IMR-90 (cell line): Measurements from ENCODE around the gene TAGLN3. TPM values are rescaled to one million over a fixed set of nuclear protein-coding genes. Genes with fewer than 3 reads are reported as not detected.
A peak's percentile ranks its signal among the peaks of the same experiment; 100 is the strongest.

ENCODE experiments used
- ATAC-seq: fragments of 200-7000 bp; cut with Tn5 transposase; 2 replicates; pipeline ENCODE4 v1.9.1; 2020; ENCODE audit warnings: low read depth, mild to moderate bottlenecking, moderate library complexity
- BruUV-seq: library from RNA; stranded (reverse); fragments of 400-500 nt; replicated peaks from 2 replicates; lab custom pipeline; 2021; lab: Mats Ljungman, UMichigan
- CTCF ChIA-PET: fragments of 300-600 bp; formaldehyde crosslinking; extraction: SDS; loops from one replicate; lab custom pipeline; 2021; ENCODE audit warnings: antibody characterized with exemption; lab: Yijun Ruan, JAX
- POLR2A ChIA-PET: fragments of 300-600 bp; sonication (Branson Sonifier 250); formaldehyde crosslinking; loops from one replicate; lab custom pipeline; 2022; ENCODE audit warnings: antibody characterized with exemption; ENCODE audit not compliant: unreplicated experiment; lab: Charles Lee
- DNase-seq: peaks from one replicate; pipeline ENCODE4 v3.0.0; 2013
- H2AFZ ChIP-seq: replicated peaks from 2 replicates; pipeline ENCODE3; 2013; ENCODE audit warnings: low read length, mild to moderate bottlenecking; ENCODE audit not compliant: poor library complexity
- H2AK5ac ChIP-seq: 2 replicates; pipeline ENCODE4 v1.6.1; 2013; ENCODE audit warnings: low read depth, low read length, inconsistent platforms
- H2AK9ac ChIP-seq: replicated peaks from 2 replicates; pipeline ENCODE3; 2013; ENCODE audit warnings: mild to moderate bottlenecking, low read depth, low read length, moderate library complexity; ENCODE audit not compliant: poor library complexity
- H2BK120ac ChIP-seq: 2 replicates; pipeline ENCODE4 v1.6.1; 2013; ENCODE audit warnings: low read depth, low read length, inconsistent platforms
- H2BK15ac ChIP-seq: 3 replicates; pipeline ENCODE4 v1.6.1; 2013; ENCODE audit warnings: low read depth, low read length, inconsistent platforms
- H2BK20ac ChIP-seq: 2 replicates; pipeline ENCODE4 v1.6.1; 2013; ENCODE audit warnings: low read depth, mild to moderate bottlenecking, inconsistent platforms, low read length, moderate library complexity
- H2BK5ac ChIP-seq: 2 replicates; pipeline ENCODE4 v1.6.1; 2013; ENCODE audit warnings: mild to moderate bottlenecking, low read depth, low read length, inconsistent platforms; ENCODE audit not compliant: poor library complexity, severe bottlenecking
- H3K14ac ChIP-seq: replicated peaks from 2 replicates; pipeline ENCODE4 v1.6.1; 2013; ENCODE audit warnings: low read depth, low read length, inconsistent platforms
- H3K18ac ChIP-seq: 2 replicates; pipeline ENCODE4 v1.6.1; 2013; ENCODE audit warnings: low read depth, low read length, control low read depth
- H3K23ac ChIP-seq: 2 replicates; pipeline ENCODE4 v1.6.1; 2013; ENCODE audit warnings: low read depth, low read length, inconsistent platforms
- H3K27ac ChIP-seq: 2 replicates; pipeline ENCODE4 v1.5.1; 2013; ENCODE audit warnings: mild to moderate bottlenecking, control low read depth, low read length; ENCODE audit not compliant: insufficient read depth
- H3K27me3 ChIP-seq: 2 replicates; pipeline ENCODE4 v1.6.1; 2013; ENCODE audit warnings: low read length; ENCODE audit not compliant: control insufficient read depth, insufficient read depth
- H3K36me3 ChIP-seq: 2 replicates; pipeline ENCODE4 v1.6.1; 2013; ENCODE audit warnings: low read length, mixed read lengths; ENCODE audit not compliant: control insufficient read depth, insufficient read depth
- H3K4ac ChIP-seq: 2 replicates; pipeline ENCODE4 v1.6.1; 2013; ENCODE audit warnings: low read depth, low read length, inconsistent platforms
- H3K4me1 ChIP-seq: 2 replicates; pipeline ENCODE4 v1.6.1; 2013; ENCODE audit warnings: low read length, mixed read lengths; ENCODE audit not compliant: control insufficient read depth, insufficient read depth
- H3K4me2 ChIP-seq: 2 replicates; pipeline ENCODE4 v1.6.1; 2013; ENCODE audit warnings: low read depth, mild to moderate bottlenecking, control low read depth, low read length, moderate library complexity
- H3K4me3 ChIP-seq: 2 replicates; pipeline ENCODE4 v1.5.1; 2013; ENCODE audit warnings: low read depth, mild to moderate bottlenecking, control low read depth, low read length, moderate library complexity; ENCODE audit not compliant: insufficient read depth
- H3K56ac ChIP-seq: 2 replicates; pipeline ENCODE4 v1.6.1; 2013; ENCODE audit warnings: low read length, inconsistent platforms; ENCODE audit not compliant: insufficient read depth; ENCODE audit errors: extremely low read depth
- H3K79me1 ChIP-seq, 2 experiments: 2 replicates each; pipeline ENCODE4 v1.6.1; 2013; ENCODE audit warnings: low read length in 2 of 2, inconsistent platforms in 1 of 2, low read depth in 1 of 2
- H3K9ac ChIP-seq: 2 replicates; pipeline ENCODE4 v1.6.1; 2013; ENCODE audit warnings: low read depth, low read length, control low read depth
- H3K9me1 ChIP-seq: 2 replicates; pipeline ENCODE4 v1.6.1; 2013; ENCODE audit warnings: low read length, inconsistent platforms; ENCODE audit not compliant: insufficient read depth
- H3K9me3 ChIP-seq: 2 replicates; pipeline ENCODE4 v1.6.1; 2013; ENCODE audit warnings: low read length; ENCODE audit not compliant: control insufficient read depth, insufficient read depth
- H4K20me1 ChIP-seq: 2 replicates; pipeline ENCODE4 v1.6.1; 2013; ENCODE audit warnings: low read length, inconsistent platforms; ENCODE audit not compliant: insufficient read depth
- H4K5ac ChIP-seq: 2 replicates; pipeline ENCODE4 v1.6.1; 2013; ENCODE audit warnings: mild to moderate bottlenecking, low read depth, low read length, control low read depth
- H4K8ac ChIP-seq, 2 experiments: 2 replicates each; pipeline ENCODE4 v1.6.1; 2013; ENCODE audit warnings: low read depth in 2 of 2, low read length in 2 of 2, control low read depth in 1 of 2, inconsistent platforms in 1 of 2
- H4K91ac ChIP-seq: 2 replicates; pipeline ENCODE4 v1.6.1; 2013; ENCODE audit warnings: low read depth, low read length, inconsistent platforms; ENCODE audit not compliant: insufficient read depth
- BHLHE40 ChIP-seq: fragments of 150-350 bp; IDR thresholded peaks from 2 replicates; pipeline ENCODE4 v1.6.1; 2016; ENCODE audit warnings: mild to moderate bottlenecking, low read depth, low read length
- CEBPB ChIP-seq: IDR thresholded peaks from 2 replicates; pipeline ENCODE4 v1.6.1; 2012; ENCODE audit warnings: low read depth, low read length, improper control_type of control experiment
- CHD1 ChIP-seq: IDR thresholded peaks from 2 replicates; pipeline ENCODE4 v1.6.1; 2012; ENCODE audit warnings: low read depth, low read length, improper control_type of control experiment
- CTCF ChIP-seq: conservative IDR thresholded peaks from 2 replicates; pipeline ENCODE4 v1.5.1; 2012; ENCODE audit warnings: mild to moderate bottlenecking, low read depth, low read length, improper control_type of control experiment
- ELK1 ChIP-seq: fragments of 150-350 bp; IDR thresholded peaks from 2 replicates; pipeline ENCODE4 v1.6.1; 2016; ENCODE audit warnings: low read depth, mild to moderate bottlenecking, low read length, moderate library complexity, borderline replicate concordance
- FOS ChIP-seq: fragments of 150-350 bp; IDR thresholded peaks from 2 replicates; pipeline ENCODE4 v1.6.1; 2016; ENCODE audit warnings: low read depth, low read length
- MAFK ChIP-seq: IDR thresholded peaks from 2 replicates; pipeline ENCODE4 v1.6.1; 2012; ENCODE audit warnings: low read depth, low read length, improper control_type of control experiment
- MAZ ChIP-seq: IDR thresholded peaks from 2 replicates; pipeline ENCODE4 v1.6.1; 2012; ENCODE audit warnings: low read depth, mild to moderate bottlenecking, low read length, improper control_type of control experiment, moderate library complexity, borderline replicate concordance
- MXI1 ChIP-seq: IDR thresholded peaks from 2 replicates; pipeline ENCODE4 v1.6.1; 2012; ENCODE audit warnings: low read depth, mild to moderate bottlenecking, low read length, moderate library complexity, borderline replicate concordance
- NFE2L2 ChIP-seq: fragments of 150-350 bp; IDR thresholded peaks from 2 replicates; pipeline ENCODE4 v1.6.1; 2016; ENCODE audit warnings: low read depth, mild to moderate bottlenecking, low read length
- POLR2A ChIP-seq: IDR thresholded peaks from 2 replicates; pipeline ENCODE4 v1.6.1; 2012; ENCODE audit warnings: mild to moderate bottlenecking, low read depth, low read length
- RAD21 ChIP-seq: IDR thresholded peaks from 2 replicates; pipeline ENCODE4 v1.6.1; 2012; ENCODE audit warnings: low read length, improper control_type of control experiment
- RCOR1 ChIP-seq: IDR thresholded peaks from 2 replicates; pipeline ENCODE4 v1.6.1; 2012; ENCODE audit warnings: mild to moderate bottlenecking, low read length, improper control_type of control experiment; ENCODE audit not compliant: insufficient replicate concordance
- RFX5 ChIP-seq: IDR thresholded peaks from 2 replicates; pipeline ENCODE4 v1.8.0; 2012; ENCODE audit warnings: low read depth, mild to moderate bottlenecking, low read length, moderate library complexity
- SMC3 ChIP-seq: fragments of 150-350 bp; IDR thresholded peaks from 2 replicates; pipeline ENCODE4 v1.6.1; 2016; ENCODE audit warnings: low read depth, mild to moderate bottlenecking, antibody characterized with exemption, low read length, moderate library complexity
- USF2 ChIP-seq: fragments of 150-350 bp; IDR thresholded peaks from 2 replicates; pipeline ENCODE4 v1.6.1; 2017; ENCODE audit warnings: mild to moderate bottlenecking, antibody characterized with exemption, low read length, low read depth
- WGBS, 2 experiments: methylation state at CpG; one replicate each; pipeline versions ENCODE4 v1.1.5 to v1.1.7; 2013; ENCODE audit warnings: missing lambda C conversion rate in 2 of 2; ENCODE audit not compliant: insufficient read length in 1 of 2; ENCODE audit errors: extremely low coverage in 2 of 2; 5-methylcytosine and 5-hydroxymethylcytosine counted together
- dilution Hi-C: fragments of 300-500 bp; cut with HindIII; formaldehyde crosslinking; loops from one replicate; pipeline ENCODE4 v1.14.3; 2018; ENCODE audit warnings: low sequenced_read_pairs; ENCODE audit not compliant: unreplicated experiment
- in situ Hi-C: fragments of 300-500 bp; cut with MboI; formaldehyde crosslinking; loops from 3 replicates; pipeline ENCODE4 v1.14.3; 2019; ENCODE audit warnings: low sequenced_read_pairs, inconsistent platforms, mixed read lengths
- intact Hi-C: fragments of 100-400 bp; cut with micrococcal nuclease; formaldehyde crosslinking; loops from 2 replicates; pipeline ENCODE4 v1.10.0; 2022
- polyA plus RNA-seq, 3 experiments: library from polyadenylated mRNA; depleted of rRNA; stranded (reverse); fragments of >200 nt; gene quantifications; 2 replicates each; pipeline ENCODE4 v1.2.3, GENCODE V29; 2012; ENCODE audit warnings: low replicate concordance in 1 of 3
- total RNA-seq: library from RNA; depleted of rRNA; stranded (reverse); fragments of >200 nt; gene quantifications from 2 replicates; pipeline ENCODE4 v1.2.3, GENCODE V29; 2012

The TAGLN3 gene
- total and polyA plus RNA-seq, 2 of the 4 experiments (the other 2 are of a cell fraction): 3.2 to 7.7 TPM

- intact Hi-C loops: no loop called here
- in situ Hi-C loops: no loop called here
- dilution Hi-C loops: no loop called here
Measured at GRCh38 chr3:112059497-112059896, 60.8 kb downstream of the TAGLN3 start.

More at GRCh38 chr3:112059497-112059896, 60.8 kb downstream of the TAGLN3 start:
- POLR2A ChIA-PET: no interaction called here
- no peak overlapping the region for H3K4ac ChIP-seq
- ATAC-seq (no peak), DNase-seq (no peak)
- TF ChIP-seq POLR2A: no peak
- TF ChIP-seq MAZ: no peak
- TF ChIP-seq ELK1: no peak
- no peak for TF ChIP-seq MXI1
- no peak for TF ChIP-seq BHLHE40
- no peak for TF ChIP-seq FOS
- no peak for TF ChIP-seq NFE2L2
- no peak for TF ChIP-seq MAFK
- TF ChIP-seq RFX5: no peak
- TF ChIP-seq USF2: no peak
- TF ChIP-seq CTCF: no peak
- no peak for TF ChIP-seq SMC3
- TF ChIP-seq RCOR1: no peak
- TF ChIP-seq CEBPB: no peak
- TF ChIP-seq CHD1: no peak
- TF ChIP-seq RAD21: no peak
- H2AK9ac ChIP-seq: no peak overlapping the region
- CTCF ChIA-PET: no interaction called here
- H4K8ac ChIP-seq: no peak overlapping the region
- no peak overlapping the region for H4K5ac ChIP-seq
- H3K9me1 ChIP-seq: peaks cover 3% of the 10 kb centered on the region; the same call in 1 of the 2 replicates
- no peak overlapping the region for H3K4me3 ChIP-seq
- no peak overlapping the region for H3K9ac ChIP-seq
- 0 out of 2 replicates have a peak overlapping the region, but pooled peaks have one; percentile 15 for H3K14ac ChIP-seq
- H2BK15ac ChIP-seq: no peak overlapping the region
- no peak overlapping the region for H3K23ac ChIP-seq
- WGBS, 2 experiments: no CpG with 5 or more reads among the region's 1 CpG
- no peaks in the 10 kb centered on the region for H3K36me3 ChIP-seq
- no peak overlapping the region for H2AK5ac ChIP-seq
- no peak overlapping the region for H4K91ac ChIP-seq
- no peak overlapping the region for H3K4me2 ChIP-seq
- H2BK5ac ChIP-seq: no peak overlapping the region
- H3K79me1 ChIP-seq: no peaks in the 10 kb centered on the region
- H3K18ac ChIP-seq: no peak overlapping the region
- peaks cover 2% of the 10 kb centered on the region; the same call in 1 of the 2 replicates for H3K27me3 ChIP-seq
- no peak overlapping the region for H2AFZ ChIP-seq
- H3K4me1 ChIP-seq: peaks cover 10% of the 10 kb centered on the region
- no peak overlapping the region for H2BK120ac ChIP-seq
- no peaks in the 10 kb centered on the region for H4K20me1 ChIP-seq
- no peak overlapping the region for H3K27ac ChIP-seq
- H3K56ac ChIP-seq: no peak overlapping the region
- H3K9me3 ChIP-seq: no peaks in the 10 kb centered on the region
- H2BK20ac ChIP-seq: no peak overlapping the region; the same call in 1 of the 2 replicates
- BruUV-seq: no TSS peak
